GM12865 (cell line): ENCODE results near the gene FZD4.

Experiments
- DNase-seq: peaks from one replicate; pipeline ENCODE4 v3.0.0; 2010; ENCODE audit warnings: low read depth
- H3K4me3 ChIP-seq: 2 replicates; pipeline ENCODE4 v1.5.1; 2011; ENCODE audit warnings: mild to moderate bottlenecking, low read depth, low read length, control low read depth
- TF ChIP-seq, protein P1 (sequence below): IDR thresholded peaks from 2 replicates; pipeline ENCODE4 v1.5.1; 2011; ENCODE audit warnings: low read length, control low read depth, low read depth, inconsistent platforms; ENCODE audit not compliant: insufficient read depth; ENCODE audit errors: missing control alignments

The FZD4 gene

GRCh38 chr11:86991341-86991740 is 36.1 kb upstream of the FZD4 start:
- no peak for DNase-seq
- TF ChIP-seq, protein P1, sequence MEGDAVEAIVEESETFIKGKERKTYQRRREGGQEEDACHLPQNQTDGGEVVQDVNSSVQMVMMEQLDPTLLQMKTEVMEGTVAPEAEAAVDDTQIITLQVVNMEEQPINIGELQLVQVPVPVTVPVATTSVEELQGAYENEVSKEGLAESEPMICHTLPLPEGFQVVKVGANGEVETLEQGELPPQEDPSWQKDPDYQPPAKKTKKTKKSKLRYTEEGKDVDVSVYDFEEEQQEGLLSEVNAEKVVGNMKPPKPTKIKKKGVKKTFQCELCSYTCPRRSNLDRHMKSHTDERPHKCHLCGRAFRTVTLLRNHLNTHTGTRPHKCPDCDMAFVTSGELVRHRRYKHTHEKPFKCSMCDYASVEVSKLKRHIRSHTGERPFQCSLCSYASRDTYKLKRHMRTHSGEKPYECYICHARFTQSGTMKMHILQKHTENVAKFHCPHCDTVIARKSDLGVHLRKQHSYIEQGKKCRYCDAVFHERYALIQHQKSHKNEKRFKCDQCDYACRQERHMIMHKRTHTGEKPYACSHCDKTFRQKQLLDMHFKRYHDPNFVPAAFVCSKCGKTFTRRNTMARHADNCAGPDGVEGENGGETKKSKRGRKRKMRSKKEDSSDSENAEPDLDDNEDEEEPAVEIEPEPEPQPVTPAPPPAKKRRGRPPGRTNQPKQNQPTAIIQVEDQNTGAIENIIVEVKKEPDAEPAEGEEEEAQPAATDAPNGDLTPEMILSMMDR: no peak
- no peak overlapping the region for H3K4me3 ChIP-seq

GRCh38 chr11:86990515-86990914 is 35.3 kb upstream of the FZD4 start:
- DNase-seq: no peak
- H3K4me3 ChIP-seq: no peak overlapping the region
- TF ChIP-seq, protein P1: no peak

GRCh38 chr11:86990031-86990430 is 34.8 kb upstream of the FZD4 start:
- no peak for DNase-seq
- H3K4me3 ChIP-seq: no peak overlapping the region
- TF ChIP-seq, protein P1: no peak

DNA sequence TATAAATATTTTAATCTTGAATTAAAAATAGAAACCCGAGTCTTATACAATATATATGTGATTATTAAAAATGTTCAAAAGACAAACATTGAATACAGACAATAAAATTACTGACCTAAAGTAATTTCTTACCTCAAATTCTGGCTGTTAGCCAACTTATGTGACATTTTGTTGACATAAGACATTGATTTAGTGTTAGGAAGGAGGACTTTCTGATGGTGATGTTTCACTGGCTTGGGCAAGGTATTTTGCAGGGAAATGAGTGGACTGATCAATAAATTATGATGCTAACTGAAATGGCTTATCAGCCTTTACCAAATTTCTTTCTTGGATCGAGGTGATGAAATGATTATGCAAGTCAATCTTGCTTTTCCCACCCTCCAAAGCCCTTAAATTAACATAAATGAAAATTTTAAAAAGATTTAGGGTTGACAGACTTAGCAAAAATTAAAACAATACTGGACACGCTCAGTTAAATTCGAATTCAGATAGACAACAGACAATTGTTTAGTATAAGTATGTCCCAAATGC is 33.2 kb upstream of the FZD4 start:
- TF ChIP-seq, protein P1: no peak
- DNase-seq: no peak
- H3K4me3 ChIP-seq: no peak overlapping the region

DNA sequence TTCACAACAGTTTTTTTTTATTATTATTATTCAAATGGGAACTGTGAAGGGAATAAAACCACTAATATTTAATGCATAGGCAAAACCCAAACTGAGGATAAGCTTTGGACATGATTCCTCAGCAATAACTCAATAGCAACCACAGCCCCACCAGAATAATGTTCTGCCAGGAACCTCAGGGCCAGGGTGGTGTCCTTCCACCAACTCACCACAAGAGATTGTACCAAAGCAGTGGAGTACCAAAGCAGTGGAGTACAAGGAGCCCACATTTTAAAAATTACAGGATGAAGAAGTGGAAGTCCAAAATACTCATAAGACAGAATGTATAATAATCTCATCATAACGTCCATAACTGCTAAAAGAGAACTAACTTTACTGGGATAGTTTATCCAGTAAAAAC is 32.5 kb upstream of the FZD4 start:
- H3K4me3 ChIP-seq: no peak overlapping the region
- TF ChIP-seq, protein P1: no peak
- no peak for DNase-seq

DNA sequence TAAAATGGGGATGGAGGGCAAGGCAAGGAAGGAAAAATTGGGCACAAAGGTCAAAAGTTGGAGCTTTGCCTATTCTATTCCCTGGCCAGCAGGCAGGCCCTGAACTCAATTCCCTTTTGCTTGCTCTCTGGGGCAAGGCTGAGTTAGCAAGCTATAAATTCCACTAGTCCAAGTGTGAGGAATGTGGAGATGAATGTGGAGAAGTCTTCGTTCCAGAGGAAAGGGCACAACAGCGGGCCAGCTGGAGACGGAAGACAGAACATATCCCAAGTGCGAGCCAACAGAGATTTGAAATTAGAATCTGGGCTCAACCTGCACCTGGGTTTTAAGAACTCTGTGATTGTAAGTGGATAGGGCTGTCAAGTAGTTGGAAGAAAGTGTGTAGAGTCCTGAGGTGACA is 29.5 kb upstream of the FZD4 start:
- no peak overlapping the region for H3K4me3 ChIP-seq
- DNase-seq: no peak
- TF ChIP-seq, protein P1: no peak

- no peak for DNase-seq
- TF ChIP-seq, protein P1: no peak
Observed at GRCh38 chr11:86983021-86983488, 27.9 kb upstream of the FZD4 start.

More at GRCh38 chr11:86983021-86983488, 27.9 kb upstream of the FZD4 start:
- no peak overlapping the region for H3K4me3 ChIP-seq
